H9 (cell line): Measurements from ENCODE around the gene KRT27. TPM values are rescaled to one million over a fixed set of nuclear protein-coding genes. Genes with fewer than 3 reads are reported as not detected.

Experiments
- DNase-seq: peaks from one replicate; pipeline ENCODE4 v3.0.0-alpha.2; 2017
- H2AFZ ChIP-seq: one replicate; pipeline ENCODE4 v1.6.1; 2013; ENCODE audit warnings: mild to moderate bottlenecking, low read length, control low read depth, moderate library complexity
- H2AK5ac ChIP-seq: 2 replicates; pipeline ENCODE4 v1.6.1; 2013; ENCODE audit warnings: low read length, control low read depth, mixed read lengths; ENCODE audit not compliant: insufficient read length
- H2BK120ac ChIP-seq: one replicate; pipeline ENCODE4 v1.6.1; 2013; ENCODE audit warnings: low read depth, mild to moderate bottlenecking, low read length, control low read depth, inconsistent platforms; ENCODE audit not compliant: poor library complexity, severe bottlenecking
- H2BK12ac ChIP-seq: 2 replicates; pipeline ENCODE4 v1.6.1; 2013; ENCODE audit warnings: low read length, control low read depth, mixed read lengths, low read depth; ENCODE audit not compliant: insufficient read length
- H2BK15ac ChIP-seq: 2 replicates; pipeline ENCODE4 v1.6.1; 2013; ENCODE audit warnings: low read depth, low read length, control low read depth
- H2BK20ac ChIP-seq: one replicate; pipeline ENCODE4 v1.6.1; 2013; ENCODE audit warnings: low read depth, mild to moderate bottlenecking, low read length, control low read depth, inconsistent platforms; ENCODE audit not compliant: poor library complexity, severe bottlenecking
- H2BK5ac ChIP-seq: 2 replicates; pipeline ENCODE4 v1.6.1; 2013; ENCODE audit warnings: low read length, control low read depth, mixed read lengths; ENCODE audit not compliant: insufficient read length
- H3K14ac ChIP-seq: 2 replicates; pipeline ENCODE4 v1.6.1; 2013; ENCODE audit warnings: low read length, control low read depth; ENCODE audit not compliant: insufficient read depth
- H3K18ac ChIP-seq: 2 replicates; pipeline ENCODE4 v1.6.1; 2013; ENCODE audit warnings: low read depth, mild to moderate bottlenecking, mixed read lengths, low read length, control low read depth; ENCODE audit not compliant: insufficient read length
- H3K23ac ChIP-seq: 2 replicates; pipeline ENCODE4 v1.6.1; 2013; ENCODE audit warnings: low read length, control low read depth, mixed read lengths, low read depth; ENCODE audit not compliant: insufficient read length
- H3K23me2 ChIP-seq: 2 replicates; pipeline ENCODE4 v1.6.1; 2013; ENCODE audit warnings: low read depth, mild to moderate bottlenecking, mixed read lengths, low read length, control low read depth; ENCODE audit not compliant: insufficient read length, poor library complexity, severe bottlenecking
- H3K27ac ChIP-seq: 2 replicates; pipeline ENCODE4 v1.5.1; 2013; ENCODE audit warnings: low read length, control low read depth, mixed read lengths, low read depth; ENCODE audit not compliant: insufficient read length
- H3K27me3 ChIP-seq: 2 replicates; pipeline ENCODE4 v1.6.1; 2013; ENCODE audit warnings: low read length, control low read depth, inconsistent platforms; ENCODE audit not compliant: insufficient read depth
- H3K4ac ChIP-seq: 2 replicates; pipeline ENCODE4 v1.6.1; 2013; ENCODE audit warnings: low read depth, mild to moderate bottlenecking, control low read depth, inconsistent platforms, low read length, moderate library complexity
- H3K4me1 ChIP-seq: 2 replicates; pipeline ENCODE4 v1.6.1; 2013; ENCODE audit warnings: low read length, control low read depth, inconsistent platforms; ENCODE audit not compliant: insufficient read depth
- H3K4me2 ChIP-seq: 2 replicates; pipeline ENCODE4 v1.6.1; 2013; ENCODE audit warnings: low read length, control low read depth, mixed read lengths; ENCODE audit not compliant: insufficient read length, insufficient read depth
- H3K56ac ChIP-seq: 2 replicates; pipeline ENCODE4 v1.6.1; 2013; ENCODE audit warnings: low read depth, mild to moderate bottlenecking, mixed read lengths, low read length, control low read depth; ENCODE audit not compliant: insufficient read length
- H3K79me1 ChIP-seq: 2 replicates; pipeline ENCODE4 v1.6.1; 2013; ENCODE audit warnings: low read depth, mild to moderate bottlenecking, moderate library complexity, low read length, control low read depth, inconsistent platforms; ENCODE audit not compliant: insufficient read depth, poor library complexity, severe bottlenecking
- H3K79me2 ChIP-seq: 2 replicates; pipeline ENCODE4 v1.6.1; 2013; ENCODE audit warnings: low read length, control low read depth, inconsistent platforms; ENCODE audit not compliant: insufficient read depth
- H3K9ac ChIP-seq: 2 replicates; pipeline ENCODE4 v1.6.1; 2013; ENCODE audit warnings: low read length, control low read depth, mixed read lengths; ENCODE audit not compliant: insufficient read length; ENCODE audit errors: extremely low read depth
- H3K9me3 ChIP-seq: one replicate; pipeline ENCODE4 v1.6.1; 2013; ENCODE audit warnings: low read depth, low read length, inconsistent platforms; ENCODE audit not compliant: control insufficient read depth
- H3T11ph ChIP-seq: one replicate; pipeline ENCODE4 v1.6.1; 2013; ENCODE audit warnings: mild to moderate bottlenecking, low read length, control low read depth, inconsistent platforms
- H4K20me1 ChIP-seq: one replicate; pipeline ENCODE4 v1.6.1; 2013; ENCODE audit not compliant: control insufficient read depth, insufficient read length, insufficient read depth
- H4K5ac ChIP-seq: 2 replicates; pipeline ENCODE4 v1.6.1; 2013; ENCODE audit warnings: low read depth, mild to moderate bottlenecking, mixed read lengths, low read length, control low read depth; ENCODE audit not compliant: insufficient read length
- H4K8ac ChIP-seq: replicated peaks from 2 replicates; pipeline ENCODE4 v1.6.1; 2013; ENCODE audit warnings: low read length, control low read depth, mixed read lengths, low read depth; ENCODE audit not compliant: insufficient read length
- H4K91ac ChIP-seq: 2 replicates; pipeline ENCODE4 v1.6.1; 2013; ENCODE audit warnings: low read depth, mild to moderate bottlenecking, moderate library complexity, mixed read lengths, low read length, control low read depth; ENCODE audit not compliant: insufficient read length
- H3K27ac Mint-ChIP-seq, 3 experiments: 2 replicates in 2 of 3; 3 replicates in 1 of 3; pipeline ENCODE4 v1.8.0; 2020 to 2021; ENCODE audit warnings: mixed read lengths in 3 of 3, mild to moderate bottlenecking in 1 of 3, moderate library complexity in 1 of 3
- H3K27me3 Mint-ChIP-seq: 2 replicates; pipeline ENCODE4 v1.8.0; 2021; ENCODE audit warnings: low read depth, mild to moderate bottlenecking, moderate library complexity, mixed read lengths
- H3K36me3 Mint-ChIP-seq, 3 experiments: 2 replicates in 2 of 3; 3 replicates in 1 of 3; pipeline ENCODE4 v1.8.0; 2020 to 2021; ENCODE audit warnings: low read depth in 3 of 3, mixed read lengths in 3 of 3; ENCODE audit not compliant: insufficient read depth in 1 of 3
- H3K4me1 Mint-ChIP-seq, 2 experiments: 2 replicates each; pipeline ENCODE4 v1.8.0; 2020; ENCODE audit warnings: mixed read lengths in 2 of 2
- H3K4me3 Mint-ChIP-seq, 2 experiments: 2 replicates in 1 of 2; 3 replicates in 1 of 2; pipeline ENCODE4 v1.8.0; 2020 to 2021; ENCODE audit warnings: mild to moderate bottlenecking in 2 of 2, mixed read lengths in 2 of 2, moderate library complexity in 1 of 2
- H3K9me3 Mint-ChIP-seq, 2 experiments: 2 replicates in 1 of 2; 3 replicates in 1 of 2; pipeline ENCODE4 v1.8.0; 2020; ENCODE audit warnings: mild to moderate bottlenecking in 2 of 2, mixed read lengths in 2 of 2, moderate library complexity in 1 of 2
- CTCF ChIP-seq: fragments of 200-600 bp; sonication (generic); conservative IDR thresholded peaks from 3 replicates; pipeline ENCODE4 v1.8.0; 2021; ENCODE audit warnings: antibody characterized with exemption, mild to moderate bottlenecking
- WGBS: extraction: QIAGEN DNeasy Blood & Tissue Kit; methylation state at CpG from one replicate; pipeline ENCODE4 v1.1.7; 2013; ENCODE audit warnings: missing lambda C conversion rate, low lambda C conversion rate, mixed read lengths; ENCODE audit not compliant: insufficient read length; ENCODE audit errors: extremely low coverage; 5-methylcytosine and 5-hydroxymethylcytosine counted together
- total RNA-seq: library from RNA; stranded (reverse); gene quantifications from 2 replicates; pipeline ENCODE4 v1.2.1, GENCODE V29; 2021

The KRT27 gene
- total RNA-seq, 1 experiment from 2014 or later = not detected

GRCh38 chr17:40793832-40794231 is 11.5 kb upstream of the KRT27 start:
- TF ChIP-seq CTCF = no peak
- Histone ChIP-seq H3K79me1 (no peaks in the 10 kb centered on the region), H3K23me2 (no peaks in the 10 kb centered on the region), H3K14ac (no peak overlapping the region), H2AFZ (no peak overlapping the region), H3K18ac (no peak overlapping the region), H3K27me3 (no peaks in the 10 kb centered on the region), H3K4me2 (no peak overlapping the region), H2BK120ac (no peak overlapping the region), H4K5ac (no peak overlapping the region), H4K8ac (no peak overlapping the region), H2BK20ac (no peak overlapping the region), H3K9me3 (no peaks in the 10 kb centered on the region), H2AK5ac (no peak overlapping the region), H3K4me1 (no peaks in the 10 kb centered on the region), H2BK15ac (no peak overlapping the region), H3K79me2 (no peaks in the 10 kb centered on the region), H3K27ac (no peak overlapping the region), H3K56ac (no peak overlapping the region), H2BK12ac (no peak overlapping the region), H3K23ac (no peak overlapping the region), H3T11ph (no peak overlapping the region), H3K4ac (no peak overlapping the region), H2BK5ac (no peak overlapping the region), H4K20me1 (no peaks in the 10 kb centered on the region), H3K9ac (no peak overlapping the region), H4K91ac (no peak overlapping the region)
- no peak overlapping the region for H3K4me3 Mint-ChIP-seq
- no peak for DNase-seq
- H3K27ac Mint-ChIP-seq = no peak overlapping the region
- no peaks in the 10 kb centered on the region; a peak in 1 of 4 replicates for H3K4me1 Mint-ChIP-seq
- no CpG with 5 or more reads among the region's 10 CpGs for WGBS
- H3K36me3 Mint-ChIP-seq = no peaks in the 10 kb centered on the region
- H3K9me3 Mint-ChIP-seq = no peaks in the 10 kb centered on the region
- peaks cover 19% of the 10 kb centered on the region for H3K27me3 Mint-ChIP-seq
